Panc1 (cell line): ENCODE results near the gene LEPROT. TPM values are rescaled to one million over a fixed set of nuclear protein-coding genes. Genes with fewer than 3 reads are reported as not detected.

Source experiments
- ATAC-seq: fragments of 200-7000 bp; cut with Tn5 transposase; 2 replicates; pipeline ENCODE4 v1.9.1; 2020; ENCODE audit warnings: mild to moderate bottlenecking, moderate library complexity
- BruUV-seq: library from RNA; stranded (reverse); fragments of 400-500 nt; replicated peaks from 2 replicates; lab custom pipeline; 2021; lab: Mats Ljungman, UMichigan
- CTCF ChIA-PET: fragments of 300-600 bp; sonication (Branson Sonifier 250); formaldehyde crosslinking; loops from one replicate; lab custom pipeline; 2022; ENCODE audit warnings: antibody characterized with exemption; lab: Charles Lee
- POLR2A ChIA-PET: fragments of 300-600 bp; sonication (Branson Sonifier 250); formaldehyde crosslinking; loops from one replicate; lab custom pipeline; 2022; ENCODE audit warnings: antibody characterized with exemption; lab: Charles Lee
- DNase-seq: peaks from one replicate; pipeline ENCODE4 v3.0.0-alpha.2; 2010; ENCODE audit warnings: low read depth, low spot score
- H3K27ac ChIP-seq: 2 replicates; pipeline ENCODE4 v1.5.1; 2011; ENCODE audit warnings: mild to moderate bottlenecking, low read length, inconsistent platforms
- H3K27me3 ChIP-seq: fragments of 200-500 bp; sonication (Bioruptor generic); 2 replicates; pipeline ENCODE4 v1.6.0; 2014; ENCODE audit warnings: low read length, inconsistent platforms; ENCODE audit not compliant: control insufficient read depth, insufficient read depth
- H3K36me3 ChIP-seq: fragments of 200-500 bp; sonication (Bioruptor generic); 2 replicates; pipeline ENCODE4 v1.5.1; 2014; ENCODE audit warnings: inconsistent platforms, mild to moderate bottlenecking, low read length, moderate library complexity; ENCODE audit not compliant: control insufficient read depth, insufficient read depth
- H3K4me1 ChIP-seq: 2 replicates; pipeline ENCODE4 v1.5.1; 2011; ENCODE audit warnings: inconsistent platforms, mild to moderate bottlenecking, low read length, moderate library complexity; ENCODE audit not compliant: control insufficient read depth, insufficient read depth
- H3K4me3 ChIP-seq, 2 experiments: 2 replicates each; pipeline ENCODE4 v1.5.1; 2011 to 2012; ENCODE audit warnings: low read depth in 2 of 2, low read length in 2 of 2, mild to moderate bottlenecking in 2 of 2, inconsistent platforms in 1 of 2, moderate library complexity in 1 of 2
- H3K9me3 ChIP-seq: fragments of 200-500 bp; sonication (Bioruptor generic); 2 replicates; pipeline ENCODE4 v1.5.1; 2014; ENCODE audit warnings: low read depth, mild to moderate bottlenecking, inconsistent platforms, low read length, moderate library complexity; ENCODE audit not compliant: control insufficient read depth, insufficient read depth
- CTCF ChIP-seq: fragments of 450-650 bp; IDR thresholded peaks from 2 replicates; pipeline ENCODE4 v1.5.1; 2017; ENCODE audit warnings: mild to moderate bottlenecking
- POLR2AphosphoS5 ChIP-seq: IDR thresholded peaks from 2 replicates; pipeline ENCODE4 v1.6.1; 2012; ENCODE audit warnings: mild to moderate bottlenecking, low read depth, low read length, moderate library complexity
- REST ChIP-seq, 2 experiments: IDR thresholded peaks; 2 replicates each; pipeline ENCODE4 v1.6.1; 2011 to 2012; ENCODE audit warnings: low read depth in 2 of 2, control low read depth in 1 of 2, low read length in 1 of 2, mild to moderate bottlenecking in 1 of 2, moderate library complexity in 1 of 2; ENCODE audit not compliant: insufficient read depth in 1 of 2
- SIN3A ChIP-seq: IDR thresholded peaks from 2 replicates; pipeline ENCODE4 v1.6.1; 2012; ENCODE audit warnings: low read depth, mild to moderate bottlenecking, low read length, moderate library complexity, borderline replicate concordance; ENCODE audit not compliant: insufficient read depth
- TCF7L2 ChIP-seq: IDR thresholded peaks from 2 replicates; pipeline ENCODE4 v1.6.1; 2011; ENCODE audit warnings: mild to moderate bottlenecking, low read depth, low read length, inconsistent platforms
- in situ Hi-C: cut with HindIII; loops from 2 replicates; pipeline ENCODE4 v1.10.0; 2016; ENCODE audit warnings: low sequenced_read_pairs, low pct_unique_long_range_greater_than_20kb
- intact Hi-C: fragments of 100-400 bp; cut with micrococcal nuclease; formaldehyde crosslinking; loops from one replicate; pipeline ENCODE4 v1.10.0; 2022; ENCODE audit not compliant: unreplicated experiment
- total RNA-seq: library from RNA; stranded (reverse); gene quantifications from one replicate; pipeline ENCODE4 v1.2.1, GENCODE V29; 2021; ENCODE audit not compliant: unreplicated experiment

Gene LEPROT
- total RNA-seq, 1 experiment from 2014 or later, result 53.6 TPM

GRCh38 chr1:65372557-65372956, 47.9 kb upstream of the LEPROT start:
- DNase-seq, result no peak
- CTCF ChIA-PET, result no interaction called here
- TF ChIP-seq SIN3A, result no peak
- no peak for TF ChIP-seq REST (IDR thresholded peaks at IDR 0.05; ENCODE audit: insufficient read depth in 1 of 2, low read depth in 2 of 2, low read length in 1 of 2)
- no peak for TF ChIP-seq TCF7L2
- TF ChIP-seq POLR2AphosphoS5, result no peak
- no peak for TF ChIP-seq CTCF
- in situ Hi-C loops (no loop called here), intact Hi-C loops (no loop called here)
- ATAC-seq, result no peak
- Histone ChIP-seq H3K27me3 (no peaks in the 10 kb centered on the region), H3K4me1 (no peaks in the 10 kb centered on the region), H3K4me3 (no peak overlapping the region), H3K36me3 (no peaks in the 10 kb centered on the region), H3K9me3 (no peaks in the 10 kb centered on the region), H3K27ac (no peak overlapping the region)
- no TSS peak for BruUV-seq
- POLR2A ChIA-PET, result no interaction called here

- no TSS peak for BruUV-seq
- no peaks in the 10 kb centered on the region for H3K9me3 ChIP-seq
- no peak overlapping the region for H3K4me3 ChIP-seq
- ATAC-seq, result no peak
- TF ChIP-seq CTCF (no peak), POLR2AphosphoS5 (no peak), SIN3A (no peak), TCF7L2 (no peak), REST (IDR thresholded peaks at IDR 0.05; ENCODE audit: insufficient read depth in 1 of 2, low read depth in 2 of 2, low read length in 1 of 2) (no peak)
- no peaks in the 10 kb centered on the region for H3K36me3 ChIP-seq
- H3K27me3 ChIP-seq, result no peaks in the 10 kb centered on the region
- H3K4me1 ChIP-seq, result no peaks in the 10 kb centered on the region
- CTCF ChIA-PET, result no interaction called here
- DNase-seq, result no peak
- intact Hi-C loops, result no loop called here
- no peak overlapping the region for H3K27ac ChIP-seq
- POLR2A ChIA-PET, result no interaction called here
- in situ Hi-C loops, result no loop called here
Measured at GRCh38 chr1:65377496-65378246, 42.8 kb upstream of the LEPROT start.
